Central memory CD8-positive, alpha-beta T cell (primary cell): ENCODE measurements around the gene EDEM3.
A peak's percentile ranks its signal among the peaks of the same experiment; 100 is the strongest.
"Not testable (repeated sequence)": the region's sequence is repeated elsewhere in the genome, so short reads cannot be mapped to it uniquely, and the experiment has no call there.

ENCODE experiments used
- ATAC-seq: fragments of 150-1000 bp; cut with Tn5 transposase; replicated peaks from 2 replicates; pipeline ENCODE4 v1.10.0; 2022; ENCODE audit warnings: mild to moderate bottlenecking, moderate FRiP score, moderate number of reproducible peaks; ENCODE audit not compliant: poor library complexity, severe bottlenecking; ENCODE audit errors: extremely low read depth
- DNase-seq, 2 donors: peaks; one replicate each; pipeline ENCODE4 v3.0.0; 2021; ENCODE audit warnings: low spot score in 2 of 2
- H3K27ac Mint-ChIP-seq: one replicate; pipeline ENCODE4 v1.8.0; 2022; ENCODE audit warnings: low read depth, mild to moderate bottlenecking, moderate library complexity, mixed read lengths
- H3K27me3 Mint-ChIP-seq: one replicate; pipeline ENCODE4 v1.8.0; 2022; ENCODE audit warnings: mixed read lengths
- H3K36me3 Mint-ChIP-seq: one replicate; pipeline ENCODE4 v1.8.0; 2022; ENCODE audit warnings: mild to moderate bottlenecking, moderate library complexity, mixed read lengths; ENCODE audit not compliant: insufficient read depth
- H3K4me1 Mint-ChIP-seq: one replicate; pipeline ENCODE4 v1.8.0; 2022; ENCODE audit warnings: mixed read lengths
- H3K4me3 Mint-ChIP-seq: one replicate; pipeline ENCODE4 v1.8.0; 2022; ENCODE audit warnings: mild to moderate bottlenecking, moderate library complexity, mixed read lengths
- H3K9me3 Mint-ChIP-seq: one replicate; pipeline ENCODE4 v1.8.0; 2022; ENCODE audit warnings: mixed read lengths

EDEM3 gene

GRCh38 chr1:184788970-184789369, 34.3 kb upstream of the EDEM3 start:
- Mint-ChIP-seq H3K4me3 (no peak overlapping the region), H3K9me3 (peaks cover 8% of the 10 kb centered on the region), H3K27ac (no peak overlapping the region), H3K4me1 (no peaks in the 10 kb centered on the region), H3K27me3 (no peaks in the 10 kb centered on the region), H3K36me3 (peaks cover 7% of the 10 kb centered on the region)
- ATAC-seq (no peak), DNase-seq (no peak)

DNA sequence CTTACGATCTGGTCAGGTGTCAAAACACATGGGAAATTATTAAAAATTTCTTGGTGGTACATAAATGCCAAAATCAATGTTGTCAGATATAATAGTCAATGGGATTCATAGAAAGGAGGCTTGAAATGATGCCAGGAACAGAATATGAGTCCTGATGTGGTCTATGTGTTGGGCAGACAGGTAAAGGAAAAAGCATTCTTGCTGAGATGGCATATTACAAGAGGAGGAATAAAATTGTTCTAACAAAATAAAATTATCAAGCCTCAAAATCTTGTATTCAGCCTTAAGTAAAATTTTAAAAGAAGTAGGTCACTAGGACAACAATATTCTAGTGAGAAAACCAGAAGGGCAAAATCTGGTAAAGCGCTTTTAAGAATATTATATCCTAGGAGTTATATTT, 30.9 kb upstream of the EDEM3 start:
- Mint-ChIP-seq H3K4me3 (no peak overlapping the region), H3K27ac (no peak overlapping the region), H3K27me3 (no peaks in the 10 kb centered on the region), H3K4me1 (no peaks in the 10 kb centered on the region), H3K9me3 (peaks cover 19% of the 10 kb centered on the region), H3K36me3 (peaks cover 5% of the 10 kb centered on the region)
- ATAC-seq = no peak
- DNase-seq = no peak

DNA sequence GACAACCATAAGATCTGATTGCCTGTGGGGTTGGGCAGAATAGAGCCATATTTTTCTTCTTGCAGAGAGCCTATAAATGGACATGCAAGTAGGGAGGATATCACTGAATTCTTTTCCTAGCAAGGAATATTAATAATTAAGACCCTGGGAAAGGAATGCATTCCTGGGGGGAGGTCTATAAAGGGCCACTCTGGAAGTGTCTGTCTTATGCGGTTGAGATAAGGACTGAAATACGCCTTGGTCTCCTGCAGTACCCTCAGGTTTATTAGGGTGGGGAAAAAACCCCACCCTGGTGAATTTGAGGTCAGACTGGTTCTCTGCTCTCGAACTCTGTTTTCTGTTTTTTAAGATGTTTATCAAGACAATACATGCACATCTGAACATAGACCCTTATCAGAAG, 29.1 kb upstream of the EDEM3 start:
- H3K4me1 Mint-ChIP-seq, H3K4me3 Mint-ChIP-seq, H3K36me3 Mint-ChIP-seq, H3K27ac Mint-ChIP-seq, ATAC-seq, H3K27me3 Mint-ChIP-seq, DNase-seq: not testable (repeated sequence)
- peaks cover 19% of the 10 kb centered on the region for H3K9me3 Mint-ChIP-seq

- Mint-ChIP-seq H3K27me3 (no peaks in the 10 kb centered on the region), H3K9me3 (peaks cover 18% of the 10 kb centered on the region), H3K4me1 (no peaks in the 10 kb centered on the region), H3K27ac (no peak overlapping the region), H3K4me3 (no peak overlapping the region), H3K36me3 (peaks cover 4% of the 10 kb centered on the region)
- DNase-seq (no peak), ATAC-seq (no peak)
Observed at GRCh38 chr1:184781941-184782340, 27.3 kb upstream of the EDEM3 start.

DNA sequence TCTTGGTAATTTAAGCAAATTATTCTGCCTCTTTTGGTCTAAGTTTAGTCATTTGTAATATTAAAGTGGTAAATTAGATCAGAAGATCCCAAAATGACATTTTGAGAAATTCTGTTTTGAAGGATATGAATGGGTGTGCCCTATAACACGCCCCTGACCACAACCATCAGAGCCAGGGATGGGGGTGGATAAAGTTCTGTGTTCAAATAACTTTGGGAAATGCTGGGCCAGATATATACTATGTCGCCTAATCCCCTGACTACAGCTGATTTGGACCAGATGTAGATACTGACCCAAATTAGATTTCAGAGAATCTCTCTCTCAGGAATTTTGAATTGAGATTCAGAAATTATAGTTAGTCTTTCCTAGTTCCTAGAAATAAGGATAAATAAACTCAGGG, 21.2 kb upstream of the EDEM3 start:
- Mint-ChIP-seq H3K4me1 (no peaks in the 10 kb centered on the region), H3K27me3 (no peaks in the 10 kb centered on the region), H3K27ac (no peak overlapping the region), H3K4me3 (no peak overlapping the region), H3K9me3 (no peaks in the 10 kb centered on the region), H3K36me3 (peaks cover 1% of the 10 kb centered on the region)
- DNase-seq (no peak), ATAC-seq (no peak)

GRCh38 chr1:184775329-184775728, 20.7 kb upstream of the EDEM3 start:
- no peak overlapping the region for H3K4me3 Mint-ChIP-seq
- no peaks in the 10 kb centered on the region for H3K27me3 Mint-ChIP-seq
- H3K27ac Mint-ChIP-seq = no peak overlapping the region
- DNase-seq = no peak
- H3K9me3 Mint-ChIP-seq = no peaks in the 10 kb centered on the region
- peaks cover 1% of the 10 kb centered on the region for H3K36me3 Mint-ChIP-seq
- H3K4me1 Mint-ChIP-seq = no peaks in the 10 kb centered on the region
- no peak for ATAC-seq

- no peak overlapping the region for H3K4me3 Mint-ChIP-seq
- H3K27ac Mint-ChIP-seq = no peak overlapping the region
- no peaks in the 10 kb centered on the region for H3K27me3 Mint-ChIP-seq
- ATAC-seq = no peak
- no peaks in the 10 kb centered on the region for H3K9me3 Mint-ChIP-seq
- DNase-seq = no peak
- H3K36me3 Mint-ChIP-seq = no peaks in the 10 kb centered on the region
- H3K4me1 Mint-ChIP-seq = no peaks in the 10 kb centered on the region
Observed at GRCh38 chr1:184773762-184774320, 19.2 kb upstream of the EDEM3 start.

GRCh38 chr1:184771190-184771691, 16.6 kb upstream of the EDEM3 start:
- H3K4me3 Mint-ChIP-seq = no peak overlapping the region
- no peaks in the 10 kb centered on the region for H3K4me1 Mint-ChIP-seq
- H3K27me3 Mint-ChIP-seq = no peaks in the 10 kb centered on the region
- no peaks in the 10 kb centered on the region for H3K36me3 Mint-ChIP-seq
- H3K9me3 Mint-ChIP-seq = no peaks in the 10 kb centered on the region
- H3K27ac Mint-ChIP-seq = no peak overlapping the region
- ATAC-seq = no peak
- DNase-seq = no peak

DNA sequence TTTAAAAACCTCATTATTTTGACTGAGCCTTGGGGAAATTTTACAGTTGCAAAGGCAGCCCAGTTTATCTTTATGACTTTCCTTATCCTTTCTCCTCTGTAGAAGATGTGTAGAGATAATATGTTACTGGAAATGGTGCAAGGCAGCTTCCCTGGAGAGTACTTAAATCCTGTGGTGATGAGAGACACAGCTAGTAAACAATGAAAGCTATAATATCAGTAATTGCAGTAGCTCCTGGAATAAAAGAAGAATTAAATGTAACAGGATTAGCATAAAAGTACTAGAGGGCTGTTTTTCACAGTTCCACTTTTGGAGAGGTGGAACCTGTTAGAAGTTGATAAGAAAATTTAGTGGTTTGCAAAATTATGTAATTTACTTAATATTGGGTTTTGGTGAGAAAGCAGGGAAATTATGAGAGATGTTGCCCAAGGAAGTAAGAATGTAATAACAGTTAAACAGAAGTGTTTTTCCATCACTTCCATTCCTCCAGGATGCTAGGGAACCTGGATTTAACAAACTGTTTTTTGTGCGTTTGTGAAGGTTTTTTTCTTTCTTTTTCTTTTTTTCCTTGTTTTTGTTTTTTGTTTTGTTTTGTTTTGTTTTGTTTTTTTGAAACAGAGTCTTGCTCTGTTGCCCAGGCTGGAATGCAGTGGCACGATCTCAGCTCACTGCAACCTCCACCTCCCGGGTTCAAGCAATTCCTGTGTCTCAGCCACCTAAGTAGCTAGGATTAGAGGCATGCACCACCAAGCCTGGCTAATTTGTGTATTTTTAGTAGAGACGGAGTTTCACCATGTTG, 15.7 kb upstream of the EDEM3 start:
- Mint-ChIP-seq H3K36me3 (no peaks in the 10 kb centered on the region), H3K27me3 (no peaks in the 10 kb centered on the region), H3K4me1 (no peaks in the 10 kb centered on the region), H3K27ac (peak overlapping the region; percentile 22), H3K4me3 (no peak overlapping the region), H3K9me3 (no peaks in the 10 kb centered on the region)
- no peak for ATAC-seq
- no peak for DNase-seq

DNA sequence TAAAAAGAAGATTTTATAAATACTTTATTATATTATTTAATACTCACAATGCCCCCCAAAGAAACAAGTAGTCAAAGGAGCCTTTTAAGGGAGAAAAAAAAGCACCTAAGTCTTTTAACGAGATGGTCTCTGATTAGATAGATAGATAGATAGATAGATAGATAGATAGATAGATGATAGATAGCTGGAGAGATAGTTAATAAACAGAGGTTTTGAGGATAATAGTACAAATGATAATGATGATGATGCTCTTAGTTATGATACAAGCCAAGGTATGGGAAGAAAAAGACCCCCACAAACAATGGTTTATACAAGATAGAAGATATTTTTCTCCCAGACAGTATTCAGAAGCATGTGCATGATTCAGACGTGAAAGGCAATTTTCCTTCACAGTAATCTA, 14.6 kb upstream of the EDEM3 start:
- Mint-ChIP-seq H3K4me3 (no peak overlapping the region), H3K4me1 (no peaks in the 10 kb centered on the region), H3K36me3 (no peaks in the 10 kb centered on the region), H3K9me3 (no peaks in the 10 kb centered on the region), H3K27ac (no peak overlapping the region), H3K27me3 (no peaks in the 10 kb centered on the region)
- DNase-seq = no peak
- ATAC-seq = no peak

GRCh38 chr1:184768467-184768866, 13.8 kb upstream of the EDEM3 start:
- Mint-ChIP-seq H3K9me3 (no peaks in the 10 kb centered on the region), H3K4me1 (no peaks in the 10 kb centered on the region), H3K27ac (no peak overlapping the region), H3K36me3 (no peaks in the 10 kb centered on the region), H3K27me3 (no peaks in the 10 kb centered on the region), H3K4me3 (no peak overlapping the region)
- no peak for ATAC-seq
- no peak for DNase-seq

- Mint-ChIP-seq H3K4me3 (no peak overlapping the region), H3K27me3 (no peaks in the 10 kb centered on the region), H3K4me1 (no peaks in the 10 kb centered on the region), H3K9me3 (no peaks in the 10 kb centered on the region), H3K27ac (no peak overlapping the region), H3K36me3 (peaks cover under 1% of the 10 kb centered on the region)
- DNase-seq (no peak), ATAC-seq (no peak)
Observed at GRCh38 chr1:184767591-184767990, 12.9 kb upstream of the EDEM3 start.

- DNase-seq (no peak), ATAC-seq (no peak)
- Mint-ChIP-seq H3K36me3 (peaks cover 2% of the 10 kb centered on the region), H3K4me1 (no peaks in the 10 kb centered on the region), H3K9me3 (no peaks in the 10 kb centered on the region), H3K4me3 (no peak overlapping the region), H3K27ac (no peak overlapping the region), H3K27me3 (no peaks in the 10 kb centered on the region)
Observed at GRCh38 chr1:184764483-184764882, 9.8 kb upstream of the EDEM3 start.
